A549 (cell line): ENCODE data around the gene TMED6. TPM values are rescaled to one million over a fixed set of nuclear protein-coding genes. Genes with fewer than 3 reads are reported as not detected.

ENCODE experiments used
- ATAC-seq, 2 experiments: fragments of 200-7000 bp in 1 of 2; fragments of >200 bp in 1 of 2; cut with Nextera tagmentation in 1 of 2; cut with Tn5 transposase in 1 of 2; 3 replicates each; pipeline versions ENCODE4 v1.8.0 to v1.9.1; 2018 to 2020; ENCODE audit warnings: mild to moderate bottlenecking in 1 of 2, moderate library complexity in 1 of 2
- CTCF ChIA-PET: fragments of 300-600 bp; sonication (Branson Sonifier 250); formaldehyde crosslinking; extraction: SDS; loops from one replicate; lab custom pipeline; 2021; ENCODE audit warnings: antibody characterized with exemption, inconsistent platforms; lab: Yijun Ruan, JAX
- POLR2A ChIA-PET: fragments of 350-600 bp; formaldehyde crosslinking; extraction: SDS; loops from one replicate; lab custom pipeline; 2021; ENCODE audit warnings: antibody characterized with exemption, inconsistent platforms; lab: Yijun Ruan, JAX
- DNase-seq, 2 experiments: peaks; one replicate each; pipeline versions ENCODE4 v3.0.0 to v3.0.0-alpha.2; 2011 to 2016; ENCODE audit warnings: low read depth in 1 of 2, low spot score in 1 of 2
- FAIRE-seq: peaks from 2 replicates; lab custom pipeline; 2011; peaks lifted over from hg19 to GRCh38; lab: Jason Lieb, UNC
- H3K27ac ChIP-seq, 2 experiments: fragments of >200 bp; sonication (Bioruptor Twin); formaldehyde crosslinking; 3 replicates each; pipeline ENCODE4 v1.5.1; 2016 to 2017
- H3K4me1 ChIP-seq: fragments of >200 bp; sonication (Bioruptor Twin); formaldehyde crosslinking; 3 replicates; pipeline ENCODE4 v1.6.1; 2016
- H3K4me2 ChIP-seq: fragments of >200 bp; sonication (Bioruptor Twin); formaldehyde crosslinking; 3 replicates; pipeline ENCODE4 v1.6.1; 2016
- H3K4me3 ChIP-seq: fragments of >200 bp; sonication (Bioruptor Twin); formaldehyde crosslinking; 3 replicates; pipeline ENCODE4 v1.5.1; 2016
- H3K9me3 ChIP-seq: fragments of >200 bp; sonication (Bioruptor Twin); formaldehyde crosslinking; 3 replicates; pipeline ENCODE4 v1.6.1; 2016
- BHLHE40 ChIP-seq: IDR thresholded peaks from 2 replicates; pipeline ENCODE4 v1.6.1; 2012; ENCODE audit warnings: low read depth, low read length, inconsistent platforms
- CHD4 ChIP-seq: fragments of 200-600 bp; sonication (generic); IDR thresholded peaks from 2 replicates; pipeline ENCODE4 v1.6.1; 2016; ENCODE audit warnings: antibody characterized with exemption, mild to moderate bottlenecking, borderline replicate concordance
- ESRRA ChIP-seq: fragments of 150-350 bp; IDR thresholded peaks from 2 replicates; pipeline ENCODE4 v1.6.1; 2014; ENCODE audit warnings: mild to moderate bottlenecking, low read length, borderline replicate concordance
- FOSB ChIP-seq: fragments of 250-450 bp; sonication (Bioruptor Pico); IDR thresholded peaks from 2 replicates; pipeline ENCODE4 v1.5.0; 2020; ENCODE audit warnings: mild to moderate bottlenecking, moderate library complexity
- FOSL2 ChIP-seq, 2 experiments: fragments of 450-650 bp in 1 of 2; fragments of >200 bp in 1 of 2; sonication (Bioruptor Twin) in 1 of 2; formaldehyde crosslinking; IDR thresholded peaks; 2 replicates each; pipeline versions ENCODE4 v1.5.0 to v1.6.1; 2016 to 2020; ENCODE audit warnings: mild to moderate bottlenecking in 1 of 2, moderate library complexity in 1 of 2
- HDAC2 ChIP-seq: fragments of 200-600 bp; sonication (generic); IDR thresholded peaks from 2 replicates; pipeline ENCODE4 v1.6.1; 2016
- HEYL ChIP-seq: fragments of 250-450 bp; sonication (Bioruptor Pico); IDR thresholded peaks from 2 replicates; pipeline ENCODE4 v1.8.0; 2021; ENCODE audit warnings: mild to moderate bottlenecking, moderate library complexity
- HOXA7 ChIP-seq: fragments of 250-450 bp; sonication (Bioruptor Pico); IDR thresholded peaks from 2 replicates; pipeline ENCODE4 v1.5.0; 2020; ENCODE audit warnings: mild to moderate bottlenecking, moderate library complexity
- HOXB13 ChIP-seq: fragments of 250-450 bp; sonication (Bioruptor Pico); IDR thresholded peaks from 2 replicates; pipeline ENCODE4 v1.5.0; 2020; ENCODE audit warnings: low read depth, mild to moderate bottlenecking, moderate library complexity
- JUN ChIP-seq, 2 experiments: fragments of >200 bp; sonication (Bioruptor Twin); formaldehyde crosslinking; IDR thresholded peaks; 2 replicates in 1 of 2; 3 replicates in 1 of 2; pipeline ENCODE4 v1.6.1; 2016 to 2017
- NFE2L2 ChIP-seq: fragments of 150-350 bp; conservative IDR thresholded peaks from 2 replicates; pipeline ENCODE4 v1.6.1; 2014; ENCODE audit warnings: low read length
- NPAS2 ChIP-seq: fragments of 250-450 bp; sonication (Bioruptor Pico); IDR thresholded peaks from 2 replicates; pipeline ENCODE4 v1.8.0; 2022; ENCODE audit warnings: mild to moderate bottlenecking, moderate library complexity, borderline replicate concordance
- NR3C1 ChIP-seq: fragments of >200 bp; sonication (Bioruptor Twin); formaldehyde crosslinking; IDR thresholded peaks from 3 replicates; pipeline ENCODE4 v1.6.1; 2017
- PHF8 ChIP-seq: fragments of 200-600 bp; sonication (generic); IDR thresholded peaks from 2 replicates; pipeline ENCODE4 v1.6.1; 2016; ENCODE audit warnings: low read depth, mild to moderate bottlenecking, antibody characterized with exemption, moderate library complexity, borderline replicate concordance
- RARB ChIP-seq: fragments of 250-450 bp; sonication (Bioruptor Pico); IDR thresholded peaks from 2 replicates; pipeline ENCODE4 v1.8.0; 2021; ENCODE audit warnings: mild to moderate bottlenecking, moderate library complexity
- RFX5 ChIP-seq: fragments of 450-650 bp; IDR thresholded peaks from 2 replicates; pipeline ENCODE4 v1.7.1; 2014; ENCODE audit warnings: antibody characterized with exemption, mild to moderate bottlenecking, moderate library complexity
- RNF2 ChIP-seq: fragments of 200-600 bp; sonication (generic); IDR thresholded peaks from 2 replicates; pipeline ENCODE4 v1.6.1; 2016; ENCODE audit warnings: low read depth, mild to moderate bottlenecking, antibody characterized with exemption, moderate library complexity, borderline replicate concordance
- TFCP2L1 ChIP-seq: fragments of 250-450 bp; sonication (Bioruptor Pico); IDR thresholded peaks from 2 replicates; pipeline ENCODE4 v1.5.0; 2021; ENCODE audit warnings: mild to moderate bottlenecking
- ZNF302 ChIP-seq: fragments of 250-450 bp; sonication (Bioruptor Pico); IDR thresholded peaks from 2 replicates; pipeline ENCODE4 v1.9.0; 2021; ENCODE audit warnings: inconsistent platforms, mild to moderate bottlenecking, moderate library complexity
- WGBS: methylation state at CpG from one replicate; pipeline ENCODE4 v1.1.6; 2017; ENCODE audit errors: missing lambda C conversion rate; 5-methylcytosine and 5-hydroxymethylcytosine counted together
- polyA plus RNA-seq, 4 experiments: library from polyadenylated mRNA; depleted of rRNA in 3 of 4; stranded (reverse); fragments of >200 nt; fragmentation: RNase III in 1 of 4; extraction: RNeasy Plus Mini Kit Qiagen cat#74134 plus additional on column Dnase treatment in 1 of 4; gene quantifications; 2 replicates in 3 of 4; 3 replicates in 1 of 4; pipeline ENCODE4 v1.2.3, GENCODE V29; 2011 to 2017
- TF ChIP-seq, protein P1 (sequence below): fragments of 250-450 bp; sonication (Bioruptor Pico); IDR thresholded peaks from 2 replicates; pipeline ENCODE4 v1.5.0; 2021; ENCODE audit warnings: mild to moderate bottlenecking, moderate library complexity, borderline replicate concordance
- TF ChIP-seq, protein P2 (sequence below): IDR thresholded peaks from 2 replicates; pipeline ENCODE4 v1.6.1; 2012; ENCODE audit warnings: low read depth, borderline replicate concordance
- TF ChIP-seq, protein P3 (sequence below): IDR thresholded peaks from 2 replicates; pipeline ENCODE4 v1.6.1; 2012
- TF ChIP-seq, protein P4 (sequence below): fragments of 250-450 bp; sonication (Bioruptor Pico); IDR thresholded peaks from 2 replicates; pipeline ENCODE4 v1.5.0; 2020; ENCODE audit warnings: low read depth, mild to moderate bottlenecking, moderate library complexity

The TMED6 gene
- polyA plus RNA-seq, 2 of the 4 experiments (the other 2 are of a cell fraction), result 0.19 TPM; not detected in 1

DNA sequence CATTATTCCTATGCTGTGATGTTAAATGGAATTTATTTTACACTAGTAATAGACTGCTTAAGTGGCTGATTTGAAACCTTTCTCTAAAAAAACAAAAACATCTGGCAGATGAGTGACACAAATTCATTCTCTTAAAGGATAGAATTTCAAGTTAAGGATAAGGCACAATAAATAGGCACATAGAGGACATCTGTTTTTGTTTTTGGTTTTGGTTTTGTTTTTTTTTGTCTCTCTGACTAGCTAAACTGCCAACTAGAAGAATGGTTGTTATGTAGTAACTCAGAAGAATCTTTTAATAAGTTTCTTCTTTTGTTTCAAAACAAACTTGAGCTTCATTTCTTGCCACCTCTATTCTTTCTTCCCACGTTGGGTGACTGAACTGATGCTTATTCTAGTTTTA, 45.6 kb downstream of the TMED6 start (continued):
- TF ChIP-seq, protein P1, sequence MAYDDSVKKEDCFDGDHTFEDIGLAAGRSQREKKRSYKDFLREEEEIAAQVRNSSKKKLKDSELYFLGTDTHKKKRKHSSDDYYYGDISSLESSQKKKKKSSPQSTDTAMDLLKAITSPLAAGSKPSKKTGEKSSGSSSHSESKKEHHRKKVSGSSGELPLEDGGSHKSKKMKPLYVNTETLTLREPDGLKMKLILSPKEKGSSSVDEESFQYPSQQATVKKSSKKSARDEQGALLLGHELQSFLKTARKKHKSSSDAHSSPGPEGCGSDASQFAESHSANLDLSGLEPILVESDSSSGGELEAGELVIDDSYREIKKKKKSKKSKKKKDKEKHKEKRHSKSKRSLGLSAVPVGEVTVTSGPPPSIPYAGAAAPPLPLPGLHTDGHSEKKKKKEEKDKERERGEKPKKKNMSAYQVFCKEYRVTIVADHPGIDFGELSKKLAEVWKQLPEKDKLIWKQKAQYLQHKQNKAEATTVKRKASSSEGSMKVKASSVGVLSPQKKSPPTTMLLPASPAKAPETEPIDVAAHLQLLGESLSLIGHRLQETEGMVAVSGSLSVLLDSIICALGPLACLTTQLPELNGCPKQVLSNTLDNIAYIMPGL (CRISPR knock-in tag), result no peak

DNA sequence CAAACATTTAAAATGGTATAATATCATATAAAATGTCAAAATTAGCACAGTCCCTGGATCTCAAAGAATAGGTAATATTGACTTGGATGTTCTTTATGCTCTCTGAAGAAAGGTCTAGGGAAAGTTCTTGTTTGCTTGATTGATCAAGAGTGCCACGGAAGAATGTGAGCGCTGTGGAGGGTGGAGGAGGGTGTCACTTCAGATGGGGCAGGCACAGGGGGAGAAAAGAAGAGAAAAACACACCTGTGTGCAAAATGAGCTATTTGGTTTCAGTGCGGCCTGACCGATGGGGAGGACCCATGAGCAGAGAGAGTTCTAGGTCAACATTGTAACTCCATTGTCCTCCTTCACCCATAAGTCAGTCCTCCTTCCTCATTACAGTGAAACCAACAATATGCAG, 49.3 kb downstream of the TMED6 start:
- Histone ChIP-seq H3K4me3 (no peak overlapping the region), H3K27ac (no peak overlapping the region), H3K9me3 (no peaks in the 10 kb centered on the region), H3K4me2 (no peak overlapping the region), H3K4me1 (no peaks in the 10 kb centered on the region)
- 89% methylated on average over 4 of the region's 4 CpGs for whole genome bisulfite sequencing
- FAIRE-seq (no peak), DNase-seq (no peak), ATAC-seq (no peak)
- TF ChIP-seq PHF8, result no peak
- no peak for TF ChIP-seq BHLHE40
- no peak for TF ChIP-seq FOSB (CRISPR knock-in tag)
- ChIA-PET POLR2A (no interaction called here), CTCF (interaction anchor here (1.5 to 2.6 kb wide), 3 partner anchors 10 to 152 kb away, joined by 5 to 10 read pairs (median 9); partner anchors contain the start of gene VPS4A)

DNA sequence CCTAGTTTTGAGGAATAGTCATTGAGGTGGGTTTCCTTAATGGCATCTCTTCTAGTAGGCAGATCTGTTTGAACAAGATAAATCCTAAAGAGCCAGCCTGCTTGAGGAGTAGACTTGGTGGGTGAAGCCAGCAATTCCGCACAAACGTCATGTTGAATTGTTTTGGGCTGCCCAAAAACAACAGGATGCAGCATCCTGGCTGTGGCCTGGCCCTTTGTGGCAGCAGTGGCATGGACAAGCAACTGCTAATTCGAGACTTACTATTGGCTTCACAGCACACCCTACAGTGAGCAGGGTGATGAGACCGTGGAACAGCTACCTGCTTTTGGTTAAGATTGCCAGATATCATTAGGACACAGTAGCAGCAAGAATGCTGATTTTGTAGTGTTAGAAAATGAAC, 49.7 kb downstream of the TMED6 start:
- Histone ChIP-seq H3K4me2 (no peak overlapping the region), H3K4me1 (no peaks in the 10 kb centered on the region), H3K27ac (no peak overlapping the region), H3K4me3 (no peak overlapping the region), H3K9me3 (no peaks in the 10 kb centered on the region)
- 91% methylated on average over 4 of the region's 4 CpGs for WGBS
- no peak for TF ChIP-seq PHF8
- no peak for TF ChIP-seq RNF2
- TF ChIP-seq NPAS2 (CRISPR knock-in tag), result no peak
- no peak for TF ChIP-seq NR3C1
- TF ChIP-seq HDAC2, result no peak
- no peak for TF ChIP-seq RARB
- no peak for TF ChIP-seq JUN (IDR thresholded peaks at IDR 0.05)
- TF ChIP-seq, protein P2, sequence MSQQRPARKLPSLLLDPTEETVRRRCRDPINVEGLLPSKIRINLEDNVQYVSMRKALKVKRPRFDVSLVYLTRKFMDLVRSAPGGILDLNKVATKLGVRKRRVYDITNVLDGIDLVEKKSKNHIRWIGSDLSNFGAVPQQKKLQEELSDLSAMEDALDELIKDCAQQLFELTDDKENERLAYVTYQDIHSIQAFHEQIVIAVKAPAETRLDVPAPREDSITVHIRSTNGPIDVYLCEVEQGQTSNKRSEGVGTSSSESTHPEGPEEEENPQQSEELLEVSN, result no peak
- no peak for TF ChIP-seq ESRRA
- TF ChIP-seq TFCP2L1 (CRISPR knock-in tag), result no peak
- TF ChIP-seq, protein P3, sequence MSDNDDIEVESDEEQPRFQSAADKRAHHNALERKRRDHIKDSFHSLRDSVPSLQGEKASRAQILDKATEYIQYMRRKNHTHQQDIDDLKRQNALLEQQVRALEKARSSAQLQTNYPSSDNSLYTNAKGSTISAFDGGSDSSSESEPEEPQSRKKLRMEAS, result no peak
- TF ChIP-seq FOSL2 (IDR thresholded peaks at IDR 0.05), result no peak
- TF ChIP-seq FOSL2 (CRISPR knock-in tag; IDR thresholded peaks at IDR 0.05), result no peak
- no peak for TF ChIP-seq HEYL
- TF ChIP-seq RFX5, result no peak
- no peak for TF ChIP-seq CHD4
- no peak for TF ChIP-seq ZNF302
- TF ChIP-seq HOXB13 (CRISPR knock-in tag), result no peak
- TF ChIP-seq, protein P4, sequence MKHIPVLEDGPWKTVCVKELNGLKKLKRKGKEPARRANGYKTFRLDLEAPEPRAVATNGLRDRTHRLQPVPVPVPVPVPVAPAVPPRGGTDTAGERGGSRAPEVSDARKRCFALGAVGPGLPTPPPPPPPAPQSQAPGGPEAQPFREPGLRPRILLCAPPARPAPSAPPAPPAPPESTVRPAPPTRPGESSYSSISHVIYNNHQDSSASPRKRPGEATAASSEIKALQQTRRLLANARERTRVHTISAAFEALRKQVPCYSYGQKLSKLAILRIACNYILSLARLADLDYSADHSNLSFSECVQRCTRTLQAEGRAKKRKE (CRISPR knock-in tag), result no peak
- no peak for TF ChIP-seq HOXA7 (CRISPR knock-in tag)
- no peak for TF ChIP-seq NFE2L2
- CTCF ChIA-PET, result interaction anchor here (1.0 to 2.6 kb wide), 5 partner anchors 10 to 774 kb away, joined by 3 to 10 read pairs (median 5); partner anchors contain the start of gene VPS4A
- POLR2A ChIA-PET, result no interaction called here
- ATAC-seq (no peak), FAIRE-seq (no peak), DNase-seq (no peak)
